ENCODE data around the gene HGS.
"Not testable (repeated sequence)": the region's sequence is repeated elsewhere in the genome, so short reads cannot be mapped to it uniquely, and the experiment has no call there.

Gene HGS

GRCh38 chr17:81722184-81723120 is 38.6 kb downstream of the HGS start:
- DNase-seq: no peak

GRCh38 chr17:81723651-81724209 is 39.9 kb downstream of the HGS start:
- DNase-seq: no peak

GRCh38 chr17:81725439-81725838 is 41.6 kb downstream of the HGS start:
- DNase-seq: no peak

GRCh38 chr17:81726004-81726403 is 42.2 kb downstream of the HGS start:
- no peak for DNase-seq

GRCh38 chr17:81727324-81728031 is 43.7 kb downstream of the HGS start:
- DNase-seq: no peak

- peak; percentile 60 for DNase-seq
Observed at GRCh38 chr17:81733507-81734404, 49.9 kb downstream of the HGS start.

- DNase-seq: no peak
Observed at GRCh38 chr17:81734405-81735263, 50.8 kb downstream of the HGS start.

GRCh38 chr17:81735264-81736102 is 51.7 kb downstream of the HGS start:
- no peak for DNase-seq

GRCh38 chr17:81737947-81738800 is 54.4 kb downstream of the HGS start:
- DNase-seq: no peak

- no peak for DNase-seq
Observed at GRCh38 chr17:81738801-81739393, 55.1 kb downstream of the HGS start.

GRCh38 chr17:81739593-81739992 is 55.8 kb downstream of the HGS start:
- DNase-seq: not testable (repeated sequence)

- no peak for DNase-seq
Observed at GRCh38 chr17:81740395-81740961, 56.7 kb downstream of the HGS start.

GRCh38 chr17:81741049-81741593 is 57.3 kb downstream of the HGS start:
- no peak for DNase-seq

GRCh38 chr17:81741594-81742452 is 58.0 kb downstream of the HGS start:
- DNase-seq: no peak
